ENCODE measurements around the gene MXI1.

Gene MXI1

DNA sequence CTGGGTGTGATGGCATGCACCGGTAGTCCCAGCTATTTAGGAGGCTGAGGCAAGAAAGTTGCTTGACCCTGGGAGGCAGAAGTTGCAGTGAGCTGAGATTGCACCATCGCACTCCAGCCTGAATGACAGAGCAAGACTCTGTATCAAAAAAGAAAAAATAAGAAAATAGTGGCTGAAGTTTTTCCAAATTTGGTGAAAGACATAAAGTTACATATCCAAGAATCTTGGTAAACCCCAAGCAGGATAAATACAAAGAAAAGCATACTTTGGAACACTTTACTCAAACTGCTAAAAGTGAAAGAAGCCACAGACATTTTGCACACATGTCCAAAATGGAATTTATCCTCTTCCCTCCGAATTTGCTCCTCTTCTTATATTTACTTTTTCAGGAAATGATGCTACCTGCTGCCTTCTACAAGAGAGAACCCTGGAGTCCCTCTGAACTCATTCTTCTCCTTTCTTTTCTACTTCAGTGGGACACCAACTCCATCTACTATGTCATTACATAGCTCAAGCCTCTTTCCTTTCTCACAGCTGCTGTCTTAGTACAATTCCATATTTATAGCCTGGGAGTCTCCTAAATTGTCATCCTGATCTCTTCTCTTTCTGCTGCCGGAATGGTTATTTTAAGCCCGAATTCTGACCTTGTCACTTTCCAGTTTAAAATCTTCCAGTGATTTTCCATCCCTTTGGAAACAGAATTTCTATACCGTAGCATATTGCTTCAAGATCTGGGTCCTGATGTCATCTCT lies 114.6 kb downstream of the MXI1 start:
- no peak overlapping the region for H3K4me3 ChIP-seq (ENCODE audit: insufficient read length, low read depth)
- no peaks in the 10 kb centered on the region for H3K27me3 ChIP-seq (ENCODE audit: insufficient read depth, insufficient read length)
- no peak for TF ChIP-seq SUZ12 (IDR thresholded peaks at IDR 0.05; ENCODE audit: extremely low read depth, insufficient read depth, insufficient read length)
- TF ChIP-seq ZNF274 (IDR thresholded peaks at IDR 0.05; ENCODE audit: low read depth, low read length) = no peak
- no peak for TF ChIP-seq YY1 (IDR thresholded peaks at IDR 0.05; ENCODE audit: insufficient read depth, insufficient read length)
- peaks cover 6% of the 10 kb centered on the region; the same call in 1 of the 2 replicates for H3K9me3 ChIP-seq (ENCODE audit: insufficient read depth, low read length)
- no peaks in the 10 kb centered on the region for H3K36me3 ChIP-seq (ENCODE audit: insufficient read depth, insufficient read length, low read length)
- no peaks in the 10 kb centered on the region for H3K4me1 ChIP-seq (ENCODE audit: insufficient read depth, insufficient read length)
- H3K9ac ChIP-seq (ENCODE audit: insufficient read length, low read depth) = no peak overlapping the region
- no peak for DNase-seq (ENCODE audit: low read depth, low spot score)

- DNase-seq (ENCODE audit: low read depth, low spot score) = no peak
- H3K36me3 ChIP-seq (ENCODE audit: insufficient read depth, insufficient read length, low read length) = no peaks in the 10 kb centered on the region
- no peak overlapping the region for H3K4me3 ChIP-seq (ENCODE audit: insufficient read length, low read depth)
- H3K4me1 ChIP-seq (ENCODE audit: insufficient read depth, insufficient read length) = no peaks in the 10 kb centered on the region
- no peak overlapping the region for H3K9ac ChIP-seq (ENCODE audit: insufficient read length, low read depth)
- TF ChIP-seq ZNF274 (IDR thresholded peaks at IDR 0.05; ENCODE audit: low read depth, low read length) (no peak), YY1 (IDR thresholded peaks at IDR 0.05; ENCODE audit: insufficient read depth, insufficient read length) (no peak), SUZ12 (IDR thresholded peaks at IDR 0.05; ENCODE audit: extremely low read depth, insufficient read depth, insufficient read length) (no peak)
- H3K9me3 ChIP-seq (ENCODE audit: insufficient read depth, low read length) = peaks cover 6% of the 10 kb centered on the region; the same call in 1 of the 2 replicates
- no peaks in the 10 kb centered on the region for H3K27me3 ChIP-seq (ENCODE audit: insufficient read depth, insufficient read length)
These were observed 116.1 kb downstream of the MXI1 start for GRCh38 chr10:110323503-110323902.

GRCh38 chr10:110324201-110324804 lies 116.9 kb downstream of the MXI1 start:
- no peaks in the 10 kb centered on the region for H3K27me3 ChIP-seq (ENCODE audit: insufficient read depth, insufficient read length)
- H3K9ac ChIP-seq (ENCODE audit: insufficient read length, low read depth) = no peak overlapping the region
- H3K4me1 ChIP-seq (ENCODE audit: insufficient read depth, insufficient read length) = no peaks in the 10 kb centered on the region
- no peak overlapping the region for H3K4me3 ChIP-seq (ENCODE audit: insufficient read length, low read depth)
- no peak for DNase-seq (ENCODE audit: low read depth, low spot score)
- TF ChIP-seq YY1 (IDR thresholded peaks at IDR 0.05; ENCODE audit: insufficient read depth, insufficient read length) (no peak), ZNF274 (IDR thresholded peaks at IDR 0.05; ENCODE audit: low read depth, low read length) (no peak), SUZ12 (IDR thresholded peaks at IDR 0.05; ENCODE audit: extremely low read depth, insufficient read depth, insufficient read length) (no peak)
- no peaks in the 10 kb centered on the region for H3K36me3 ChIP-seq (ENCODE audit: insufficient read depth, insufficient read length, low read length)
- H3K9me3 ChIP-seq (ENCODE audit: insufficient read depth, low read length) = peaks cover 8% of the 10 kb centered on the region; the same call in 1 of the 2 replicates

- no peak for DNase-seq (ENCODE audit: low read depth, low spot score)
- Histone ChIP-seq H3K9ac (ENCODE audit: insufficient read length, low read depth) (no peak overlapping the region), H3K4me3 (ENCODE audit: insufficient read length, low read depth) (no peak overlapping the region), H3K36me3 (ENCODE audit: insufficient read depth, insufficient read length, low read length) (no peaks in the 10 kb centered on the region), H3K27me3 (ENCODE audit: insufficient read depth, insufficient read length) (no peaks in the 10 kb centered on the region), H3K9me3 (ENCODE audit: insufficient read depth, low read length) (peaks cover 13% of the 10 kb centered on the region; the same call in 1 of the 2 replicates), H3K4me1 (ENCODE audit: insufficient read depth, insufficient read length) (no peaks in the 10 kb centered on the region)
- TF ChIP-seq YY1 (IDR thresholded peaks at IDR 0.05; ENCODE audit: insufficient read depth, insufficient read length) (no peak), ZNF274 (IDR thresholded peaks at IDR 0.05; ENCODE audit: low read depth, low read length) (no peak), SUZ12 (IDR thresholded peaks at IDR 0.05; ENCODE audit: extremely low read depth, insufficient read depth, insufficient read length) (no peak)
These were observed 117.4 kb downstream of the MXI1 start for GRCh38 chr10:110324805-110325280.

GRCh38 chr10:110326351-110327032 lies 119.1 kb downstream of the MXI1 start:
- DNase-seq (ENCODE audit: low read depth, low spot score) = no peak
- Histone ChIP-seq H3K4me1 (ENCODE audit: insufficient read depth, insufficient read length) (no peaks in the 10 kb centered on the region), H3K4me3 (ENCODE audit: insufficient read length, low read depth) (no peak overlapping the region), H3K27me3 (ENCODE audit: insufficient read depth, insufficient read length) (no peaks in the 10 kb centered on the region), H3K36me3 (ENCODE audit: insufficient read depth, insufficient read length, low read length) (no peaks in the 10 kb centered on the region), H3K9me3 (ENCODE audit: insufficient read depth, low read length) (peaks cover 30% of the 10 kb centered on the region), H3K9ac (ENCODE audit: insufficient read length, low read depth) (no peak overlapping the region)
- no peak for TF ChIP-seq SUZ12 (IDR thresholded peaks at IDR 0.05; ENCODE audit: extremely low read depth, insufficient read depth, insufficient read length)
- TF ChIP-seq YY1 (IDR thresholded peaks at IDR 0.05; ENCODE audit: insufficient read depth, insufficient read length) = no peak
- TF ChIP-seq ZNF274 (IDR thresholded peaks at IDR 0.05; ENCODE audit: low read depth, low read length) = no peak

- no peaks in the 10 kb centered on the region for H3K4me1 ChIP-seq (ENCODE audit: insufficient read depth, insufficient read length)
- no peaks in the 10 kb centered on the region for H3K36me3 ChIP-seq (ENCODE audit: insufficient read depth, insufficient read length, low read length)
- DNase-seq (ENCODE audit: low read depth, low spot score) = no peak
- H3K9me3 ChIP-seq (ENCODE audit: insufficient read depth, low read length) = peaks cover 35% of the 10 kb centered on the region
- no peaks in the 10 kb centered on the region for H3K27me3 ChIP-seq (ENCODE audit: insufficient read depth, insufficient read length)
- TF ChIP-seq ZNF274 (IDR thresholded peaks at IDR 0.05; ENCODE audit: low read depth, low read length) (no peak), SUZ12 (IDR thresholded peaks at IDR 0.05; ENCODE audit: extremely low read depth, insufficient read depth, insufficient read length) (no peak), YY1 (IDR thresholded peaks at IDR 0.05; ENCODE audit: insufficient read depth, insufficient read length) (no peak)
- H3K4me3 ChIP-seq (ENCODE audit: insufficient read length, low read depth) = no peak overlapping the region
- no peak overlapping the region for H3K9ac ChIP-seq (ENCODE audit: insufficient read length, low read depth)
These were observed 120.0 kb downstream of the MXI1 start for GRCh38 chr10:110327262-110327914.

Data from NT2/D1 (cell line).